Cortex of kidney (tissue), 1 donor: ENCODE results near the gene CAMSAP1.

Experiments
- DNase-seq: peaks from one replicate; lab custom pipeline; 2025; lab: John Stamatoyannopoulos, UW

Gene CAMSAP1

GRCh38 chr9:135835131-135835530 lies 72.2 kb downstream of the CAMSAP1 start:
- no peak for DNase-seq

- DNase-seq, result no peak
Measured at GRCh38 chr9:135833864-135834263, 73.5 kb downstream of the CAMSAP1 start.

GRCh38 chr9:135830496-135830895 lies 76.8 kb downstream of the CAMSAP1 start:
- no peak for DNase-seq

- DNase-seq, result no peak
Measured at GRCh38 chr9:135828656-135829055, 78.7 kb downstream of the CAMSAP1 start.

GRCh38 chr9:135827866-135828580 lies 79.3 kb downstream of the CAMSAP1 start:
- DNase-seq, result no peak

- DNase-seq, result no peak
Measured at GRCh38 chr9:135827301-135827700, 80.0 kb downstream of the CAMSAP1 start.

GRCh38 chr9:135826188-135826545 lies 81.2 kb downstream of the CAMSAP1 start:
- no peak for DNase-seq

GRCh38 chr9:135825435-135826187 lies 81.7 kb downstream of the CAMSAP1 start:
- no peak for DNase-seq

- DNase-seq, result no peak
Measured at GRCh38 chr9:135823036-135823435, 84.3 kb downstream of the CAMSAP1 start.

GRCh38 chr9:135822374-135822755 lies 85.0 kb downstream of the CAMSAP1 start:
- DNase-seq, result no peak

- no peak for DNase-seq
Measured at GRCh38 chr9:135821733-135822373, 85.5 kb downstream of the CAMSAP1 start.

- DNase-seq, result no peak
Measured at GRCh38 chr9:135821116-135821515, 86.2 kb downstream of the CAMSAP1 start.

- DNase-seq, result no peak
Measured at GRCh38 chr9:135820661-135821060, 86.7 kb downstream of the CAMSAP1 start.

GRCh38 chr9:135819905-135820304 lies 87.4 kb downstream of the CAMSAP1 start:
- no peak for DNase-seq

GRCh38 chr9:135818718-135819475 lies 88.4 kb downstream of the CAMSAP1 start:
- DNase-seq, result no peak

GRCh38 chr9:135817951-135818717 lies 89.2 kb downstream of the CAMSAP1 start:
- no peak for DNase-seq

GRCh38 chr9:135816651-135816970 lies 90.7 kb downstream of the CAMSAP1 start:
- DNase-seq, result no peak

GRCh38 chr9:135815830-135816650 lies 91.3 kb downstream of the CAMSAP1 start:
- no peak for DNase-seq

- no peak for DNase-seq
Measured at GRCh38 chr9:135815413-135815812, 91.9 kb downstream of the CAMSAP1 start.

- DNase-seq, result no peak
Measured at GRCh38 chr9:135814421-135815095, 92.8 kb downstream of the CAMSAP1 start.
